Measurements from ENCODE around the gene FMN1. TPM values are rescaled to one million over a fixed set of nuclear protein-coding genes. Genes with fewer than 3 reads are reported as not detected.

Gene FMN1
- total and polyA plus RNA-seq, 2 of the 13 experiments (the other 11 are each of a cell fraction or from before 2014, with no cell fraction given), result 0.20 to 0.60 TPM

DNA sequence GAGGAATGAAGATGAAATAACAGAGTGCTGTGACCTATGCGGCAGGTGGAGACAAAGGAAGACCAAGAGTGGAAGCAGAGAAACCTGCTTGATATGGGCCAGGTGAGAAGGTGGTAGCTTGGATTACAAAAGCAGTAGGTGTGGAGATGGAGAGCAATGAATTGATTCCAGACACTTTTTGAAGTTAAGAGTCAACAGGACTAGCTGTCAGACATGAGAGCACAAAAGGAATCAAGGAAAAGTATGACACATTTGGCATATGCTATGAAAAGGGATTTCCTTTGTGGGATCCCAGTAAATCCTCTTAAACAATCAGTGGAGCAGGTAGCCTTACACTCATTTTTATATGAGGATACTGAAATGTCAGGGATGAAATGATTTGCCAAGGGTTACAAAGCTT is 316.2 kb downstream of the FMN1 start:
- no peak for TF ChIP-seq GTF2F1 (IDR thresholded peaks at IDR 0.05; ENCODE audit: low read length)
- no peak for TF ChIP-seq ZBTB42 (CRISPR knock-in tag; IDR thresholded peaks at IDR 0.05)
- TF ChIP-seq, protein P1, sequence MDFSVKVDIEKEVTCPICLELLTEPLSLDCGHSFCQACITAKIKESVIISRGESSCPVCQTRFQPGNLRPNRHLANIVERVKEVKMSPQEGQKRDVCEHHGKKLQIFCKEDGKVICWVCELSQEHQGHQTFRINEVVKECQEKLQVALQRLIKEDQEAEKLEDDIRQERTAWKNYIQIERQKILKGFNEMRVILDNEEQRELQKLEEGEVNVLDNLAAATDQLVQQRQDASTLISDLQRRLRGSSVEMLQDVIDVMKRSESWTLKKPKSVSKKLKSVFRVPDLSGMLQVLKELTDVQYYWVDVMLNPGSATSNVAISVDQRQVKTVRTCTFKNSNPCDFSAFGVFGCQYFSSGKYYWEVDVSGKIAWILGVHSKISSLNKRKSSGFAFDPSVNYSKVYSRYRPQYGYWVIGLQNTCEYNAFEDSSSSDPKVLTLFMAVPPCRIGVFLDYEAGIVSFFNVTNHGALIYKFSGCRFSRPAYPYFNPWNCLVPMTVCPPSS (IDR thresholded peaks at IDR 0.05), result no peak
- TF ChIP-seq, protein P2, sequence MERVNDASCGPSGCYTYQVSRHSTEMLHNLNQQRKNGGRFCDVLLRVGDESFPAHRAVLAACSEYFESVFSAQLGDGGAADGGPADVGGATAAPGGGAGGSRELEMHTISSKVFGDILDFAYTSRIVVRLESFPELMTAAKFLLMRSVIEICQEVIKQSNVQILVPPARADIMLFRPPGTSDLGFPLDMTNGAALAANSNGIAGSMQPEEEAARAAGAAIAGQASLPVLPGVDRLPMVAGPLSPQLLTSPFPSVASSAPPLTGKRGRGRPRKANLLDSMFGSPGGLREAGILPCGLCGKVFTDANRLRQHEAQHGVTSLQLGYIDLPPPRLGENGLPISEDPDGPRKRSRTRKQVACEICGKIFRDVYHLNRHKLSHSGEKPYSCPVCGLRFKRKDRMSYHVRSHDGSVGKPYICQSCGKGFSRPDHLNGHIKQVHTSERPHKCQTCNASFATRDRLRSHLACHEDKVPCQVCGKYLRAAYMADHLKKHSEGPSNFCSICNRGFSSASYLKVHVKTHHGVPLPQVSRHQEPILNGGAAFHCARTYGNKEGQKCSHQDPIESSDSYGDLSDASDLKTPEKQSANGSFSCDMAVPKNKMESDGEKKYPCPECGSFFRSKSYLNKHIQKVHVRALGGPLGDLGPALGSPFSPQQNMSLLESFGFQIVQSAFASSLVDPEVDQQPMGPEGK (CRISPR knock-in tag; IDR thresholded peaks at IDR 0.05), result no peak
- TF ChIP-seq CREM (IDR thresholded peaks at IDR 0.05), result no peak
- TF ChIP-seq CREM (CRISPR knock-in tag; IDR thresholded peaks at IDR 0.05), result no peak
- TF ChIP-seq RBM22 (optimal IDR thresholded peaks at IDR 0.05; ENCODE audit: low read length), result no peak
- no peak for TF ChIP-seq THAP11 (CRISPR knock-in tag; IDR thresholded peaks at IDR 0.05)
- no peak for TF ChIP-seq RFX5 (IDR thresholded peaks at IDR 0.05; ENCODE audit: low read depth, low read length)
- no peak for TF ChIP-seq CHCHD3 (CRISPR knock-in tag; IDR thresholded peaks at IDR 0.05)
- TF ChIP-seq NFRKB (IDR thresholded peaks at IDR 0.05), result no peak
- TF ChIP-seq, protein P3, sequence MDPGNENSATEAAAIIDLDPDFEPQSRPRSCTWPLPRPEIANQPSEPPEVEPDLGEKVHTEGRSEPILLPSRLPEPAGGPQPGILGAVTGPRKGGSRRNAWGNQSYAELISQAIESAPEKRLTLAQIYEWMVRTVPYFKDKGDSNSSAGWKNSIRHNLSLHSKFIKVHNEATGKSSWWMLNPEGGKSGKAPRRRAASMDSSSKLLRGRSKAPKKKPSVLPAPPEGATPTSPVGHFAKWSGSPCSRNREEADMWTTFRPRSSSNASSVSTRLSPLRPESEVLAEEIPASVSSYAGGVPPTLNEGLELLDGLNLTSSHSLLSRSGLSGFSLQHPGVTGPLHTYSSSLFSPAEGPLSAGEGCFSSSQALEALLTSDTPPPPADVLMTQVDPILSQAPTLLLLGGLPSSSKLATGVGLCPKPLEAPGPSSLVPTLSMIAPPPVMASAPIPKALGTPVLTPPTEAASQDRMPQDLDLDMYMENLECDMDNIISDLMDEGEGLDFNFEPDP (CRISPR knock-in tag; conservative IDR thresholded peaks at IDR 0.05), result no peak
- no peak for TF ChIP-seq MED13 (CRISPR knock-in tag; IDR thresholded peaks at IDR 0.05)
- TF ChIP-seq ZNF33B (CRISPR knock-in tag; IDR thresholded peaks at IDR 0.05), result no peak
- no peak for TF ChIP-seq TBX3 (IDR thresholded peaks at IDR 0.05; ENCODE audit: borderline replicate concordance)
- no peak for TF ChIP-seq ZNF558 (CRISPR knock-in tag; IDR thresholded peaks at IDR 0.05; ENCODE audit: borderline replicate concordance)
- TF ChIP-seq, protein P4, sequence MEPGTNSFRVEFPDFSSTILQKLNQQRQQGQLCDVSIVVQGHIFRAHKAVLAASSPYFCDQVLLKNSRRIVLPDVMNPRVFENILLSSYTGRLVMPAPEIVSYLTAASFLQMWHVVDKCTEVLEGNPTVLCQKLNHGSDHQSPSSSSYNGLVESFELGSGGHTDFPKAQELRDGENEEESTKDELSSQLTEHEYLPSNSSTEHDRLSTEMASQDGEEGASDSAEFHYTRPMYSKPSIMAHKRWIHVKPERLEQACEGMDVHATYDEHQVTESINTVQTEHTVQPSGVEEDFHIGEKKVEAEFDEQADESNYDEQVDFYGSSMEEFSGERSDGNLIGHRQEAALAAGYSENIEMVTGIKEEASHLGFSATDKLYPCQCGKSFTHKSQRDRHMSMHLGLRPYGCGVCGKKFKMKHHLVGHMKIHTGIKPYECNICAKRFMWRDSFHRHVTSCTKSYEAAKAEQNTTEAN (CRISPR knock-in tag; conservative IDR thresholded peaks at IDR 0.05), result no peak
- no peak for TF ChIP-seq ZNF569 (CRISPR knock-in tag; IDR thresholded peaks at IDR 0.05; ENCODE audit: borderline replicate concordance)
- CTCF ChIA-PET (ENCODE audit: low intra/inter-chr PET ratio, low total read pairs), result no interaction called here
- Histone ChIP-seq H3K27ac (ENCODE audit: extremely low read length, insufficient read depth, low read length) (no peak overlapping the region), H3K4me1 (ENCODE audit: insufficient read depth, low read length) (peaks cover 6% of the 10 kb centered on the region; the same call in 1 of the 2 replicates), H3K79me2 (ENCODE audit: insufficient read depth, low read length) (no peaks in the 10 kb centered on the region), H3K9me3 (ENCODE audit: low read length) (no peaks in the 10 kb centered on the region), H3K4me3 (replicated peaks in 1 of 3; ENCODE audit: insufficient read depth in 1 of 3, low read depth in 2 of 3, low read length in 3 of 3) (no peak overlapping the region), H3K4me2 (ENCODE audit: low read depth, low read length) (no peak overlapping the region), H3K9ac (ENCODE audit: insufficient read depth, low read depth, low read length) (no peak overlapping the region), H2AFZ (ENCODE audit: low read length) (no peak overlapping the region), H3K27me3 (ENCODE audit: control insufficient read depth in 1 of 2, insufficient read depth in 2 of 2, low read length in 2 of 2) (no peaks in the 10 kb centered on the region), H4K20me1 (ENCODE audit: insufficient read depth, low read length) (no peaks in the 10 kb centered on the region), H3K36me3 (replicated peaks in 1 of 2; ENCODE audit: control insufficient read depth in 1 of 2, insufficient read depth in 2 of 2, low read length in 2 of 2) (no peaks in the 10 kb centered on the region)
- in situ Hi-C loops (cut with HindIII; ENCODE audit: extremely low pct_ligation_motif_present, low pct_unique_long_range_greater_than_20kb), result no loop called here
- 97% methylated on average over 1 of the region's 1 CpG for WGBS (ENCODE audit: low lambda C conversion rate)
- POLR2A ChIA-PET, result no interaction called here
- ATAC-seq, result no peak
- DNase-seq (ENCODE audit: low spot score), result no peak
- no TSS peak for BruUV-seq (replicated peaks)
- intact Hi-C loops (cut with micrococcal nuclease; ENCODE audit: unreplicated experiment), result no loop called here
- no peak for FAIRE-seq

Measured in HepG2 (cell line).